ENCODE measurements around the gene KCNMA1.
A peak's percentile ranks its signal among the peaks of the same experiment; 100 is the strongest.

KCNMA1 gene

GRCh38 chr10:77299320-77299719 lies 338.3 kb downstream of the KCNMA1 start:
- no peak for DNase-seq (ENCODE audit: low spot score)

- DNase-seq (ENCODE audit: low spot score), result no peak
Measured at GRCh38 chr10:77297393-77297739, 340.2 kb downstream of the KCNMA1 start.

GRCh38 chr10:77296534-77297392 lies 340.8 kb downstream of the KCNMA1 start:
- DNase-seq (ENCODE audit: low spot score), result no peak

GRCh38 chr10:77293773-77294172 lies 343.8 kb downstream of the KCNMA1 start:
- no peak for DNase-seq (ENCODE audit: low spot score)

GRCh38 chr10:77293347-77293746 lies 344.3 kb downstream of the KCNMA1 start:
- no peak for DNase-seq (ENCODE audit: low spot score)

GRCh38 chr10:77291596-77292505 lies 345.8 kb downstream of the KCNMA1 start:
- no peak for DNase-seq (ENCODE audit: low spot score)

GRCh38 chr10:77290528-77291155 lies 347.0 kb downstream of the KCNMA1 start:
- peak; percentile 72 for DNase-seq (ENCODE audit: low spot score)

GRCh38 chr10:77289790-77290189 lies 347.8 kb downstream of the KCNMA1 start:
- DNase-seq (ENCODE audit: low spot score), result peak; percentile 27

- no peak for DNase-seq (ENCODE audit: low spot score)
Measured at GRCh38 chr10:77289027-77289501, 348.5 kb downstream of the KCNMA1 start.

- DNase-seq (ENCODE audit: low spot score), result no peak
Measured at GRCh38 chr10:77287647-77288120, 349.9 kb downstream of the KCNMA1 start.

- no peak for DNase-seq (ENCODE audit: low spot score)
Measured at GRCh38 chr10:77286531-77287508, 350.8 kb downstream of the KCNMA1 start.

- DNase-seq (ENCODE audit: low spot score), result no peak
Measured at GRCh38 chr10:77285529-77286182, 352.0 kb downstream of the KCNMA1 start.

GRCh38 chr10:77284797-77285196 lies 352.8 kb downstream of the KCNMA1 start:
- DNase-seq (ENCODE audit: low spot score), result no peak

GRCh38 chr10:77283326-77283725 lies 354.3 kb downstream of the KCNMA1 start:
- no peak for DNase-seq (ENCODE audit: low spot score)

GRCh38 chr10:77282163-77282562 lies 355.4 kb downstream of the KCNMA1 start:
- no peak for DNase-seq (ENCODE audit: low spot score)

GRCh38 chr10:77281719-77282118 lies 355.9 kb downstream of the KCNMA1 start:
- no peak for DNase-seq (ENCODE audit: low spot score)

GRCh38 chr10:77279207-77279606 lies 358.4 kb downstream of the KCNMA1 start:
- no peak for DNase-seq (ENCODE audit: low spot score)

GRCh38 chr10:77274046-77274795 lies 363.4 kb downstream of the KCNMA1 start:
- no peak for DNase-seq (ENCODE audit: low spot score)

- DNase-seq (ENCODE audit: low spot score), result no peak
Measured at GRCh38 chr10:77269163-77269562, 368.4 kb downstream of the KCNMA1 start.

- no peak for DNase-seq (ENCODE audit: low spot score)
Measured at GRCh38 chr10:77268721-77269120, 368.9 kb downstream of the KCNMA1 start.
